Activated T-helper 1 cell treated with anti-CD3 and anti-CD28 coated beads, Interleukin-12 subunit alpha, Interleukin-12 subunit beta, Interleukin-2, Interleukin-4 antibody, amounts not matched to agents 30 ng/mL and 10 ng/mL and 1 ng/mL, durations not matched to agents 14 hours and 24 hours and 36 hours (primary cell): ENCODE data around the gene MSH2. TPM values are rescaled to one million over a fixed set of nuclear protein-coding genes. Genes with fewer than 3 reads are reported as not detected.
A peak's percentile ranks its signal among the peaks of the same experiment; 100 is the strongest.

Source experiments
- DNase-seq: peaks from one replicate; pipeline ENCODE4 v3.0.0; 2021; ENCODE audit warnings: low spot score
- H3K27ac Mint-ChIP-seq: one replicate; pipeline ENCODE4 v1.8.0; 2021; ENCODE audit warnings: mild to moderate bottlenecking, mixed read lengths
- H3K27me3 Mint-ChIP-seq: one replicate; pipeline ENCODE4 v1.8.0; 2022; ENCODE audit warnings: mild to moderate bottlenecking, moderate library complexity, mixed read lengths; ENCODE audit not compliant: insufficient read depth
- H3K36me3 Mint-ChIP-seq: one replicate; pipeline ENCODE4 v1.8.0; 2021; ENCODE audit warnings: low read depth, mixed read lengths
- H3K4me1 Mint-ChIP-seq: one replicate; pipeline ENCODE4 v1.8.0; 2021; ENCODE audit warnings: low read depth, mixed read lengths
- H3K4me3 Mint-ChIP-seq: one replicate; pipeline ENCODE4 v1.8.0; 2021; ENCODE audit warnings: mild to moderate bottlenecking, moderate library complexity, mixed read lengths
- H3K9me3 Mint-ChIP-seq: one replicate; pipeline ENCODE4 v1.8.0; 2021; ENCODE audit warnings: mixed read lengths
- intact Hi-C: fragments of 100-400 bp; cut with micrococcal nuclease; formaldehyde crosslinking; loops from one replicate; pipeline ENCODE4 v1.15.1; 2024
- total RNA-seq: library from RNA; stranded (reverse); gene quantifications from 2 replicates; pipeline ENCODE4 v1.2.3, GENCODE V29; 2022

The MSH2 gene
- total RNA-seq, 1 donor from 2014 or later, result 73.3 TPM

GRCh38 chr2:47520825-47521665 lies 118.1 kb downstream of the MSH2 start:
- Mint-ChIP-seq H3K4me3 (peak overlapping the region; percentile 89), H3K9me3 (no peaks in the 10 kb centered on the region), H3K27ac (peak overlapping the region; percentile 97), H3K27me3 (no peaks in the 10 kb centered on the region), H3K36me3 (peaks cover 3% of the 10 kb centered on the region), H3K4me1 (peaks cover 20% of the 10 kb centered on the region)
- intact Hi-C loops, result loop anchor here (1.0 to 5.0 kb wide), 5 partner anchors 20 to 261 kb away; partner anchors contain the start of genes MSH2 and MSH6
- DNase-seq, result peak; percentile 70

- no peaks in the 10 kb centered on the region for H3K9me3 Mint-ChIP-seq
- H3K4me1 Mint-ChIP-seq, result peaks cover 20% of the 10 kb centered on the region
- peak overlapping the region; percentile 44 for H3K27ac Mint-ChIP-seq
- peak overlapping the region; percentile 89 for H3K4me3 Mint-ChIP-seq
- no peak for DNase-seq
- no peaks in the 10 kb centered on the region for H3K27me3 Mint-ChIP-seq
- H3K36me3 Mint-ChIP-seq, result peaks cover 3% of the 10 kb centered on the region
- intact Hi-C loops, result loop anchor here (1.0 to 5.0 kb wide), 5 partner anchors 20 to 261 kb away; partner anchors contain the start of genes MSH2 and MSH6
These were observed 118.8 kb downstream of the MSH2 start for GRCh38 chr2:47521666-47522285.

- intact Hi-C loops, result no loop called here
- Mint-ChIP-seq H3K4me1 (peaks cover 14% of the 10 kb centered on the region), H3K36me3 (peaks cover 3% of the 10 kb centered on the region), H3K9me3 (no peaks in the 10 kb centered on the region), H3K27me3 (no peaks in the 10 kb centered on the region), H3K27ac (no peak overlapping the region), H3K4me3 (no peak overlapping the region)
- DNase-seq, result no peak
These were observed 122.2 kb downstream of the MSH2 start for GRCh38 chr2:47525167-47525566.

GRCh38 chr2:47528455-47528854 lies 125.5 kb downstream of the MSH2 start:
- Mint-ChIP-seq H3K4me1 (no peaks in the 10 kb centered on the region), H3K9me3 (no peaks in the 10 kb centered on the region), H3K36me3 (no peaks in the 10 kb centered on the region), H3K27me3 (no peaks in the 10 kb centered on the region), H3K4me3 (no peak overlapping the region), H3K27ac (no peak overlapping the region)
- intact Hi-C loops, result no loop called here
- no peak for DNase-seq

DNA sequence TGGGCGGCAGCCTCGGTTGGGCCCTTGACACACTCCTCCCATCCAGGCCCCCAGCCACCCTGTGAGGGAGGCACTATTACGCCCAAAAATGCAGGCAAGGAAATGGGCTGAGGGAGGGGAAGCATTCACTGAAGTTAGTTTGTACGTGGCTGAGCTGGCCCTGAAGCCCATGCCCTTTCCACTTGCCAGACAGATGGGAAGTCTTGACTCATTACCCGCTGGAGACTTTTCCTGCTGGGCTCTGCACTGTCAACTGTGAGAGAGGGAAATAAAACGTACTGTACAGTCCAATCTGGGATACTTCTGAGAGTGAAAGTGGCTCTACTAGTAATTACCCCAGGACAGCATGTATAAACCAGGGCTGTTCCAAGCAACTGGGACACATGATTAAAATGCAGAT lies 125.9 kb downstream of the MSH2 start:
- no peak overlapping the region for H3K27ac Mint-ChIP-seq
- H3K27me3 Mint-ChIP-seq, result no peaks in the 10 kb centered on the region
- H3K36me3 Mint-ChIP-seq, result no peaks in the 10 kb centered on the region
- no peaks in the 10 kb centered on the region for H3K4me1 Mint-ChIP-seq
- DNase-seq, result no peak
- no peak overlapping the region for H3K4me3 Mint-ChIP-seq
- intact Hi-C loops, result no loop called here
- no peaks in the 10 kb centered on the region for H3K9me3 Mint-ChIP-seq

DNA sequence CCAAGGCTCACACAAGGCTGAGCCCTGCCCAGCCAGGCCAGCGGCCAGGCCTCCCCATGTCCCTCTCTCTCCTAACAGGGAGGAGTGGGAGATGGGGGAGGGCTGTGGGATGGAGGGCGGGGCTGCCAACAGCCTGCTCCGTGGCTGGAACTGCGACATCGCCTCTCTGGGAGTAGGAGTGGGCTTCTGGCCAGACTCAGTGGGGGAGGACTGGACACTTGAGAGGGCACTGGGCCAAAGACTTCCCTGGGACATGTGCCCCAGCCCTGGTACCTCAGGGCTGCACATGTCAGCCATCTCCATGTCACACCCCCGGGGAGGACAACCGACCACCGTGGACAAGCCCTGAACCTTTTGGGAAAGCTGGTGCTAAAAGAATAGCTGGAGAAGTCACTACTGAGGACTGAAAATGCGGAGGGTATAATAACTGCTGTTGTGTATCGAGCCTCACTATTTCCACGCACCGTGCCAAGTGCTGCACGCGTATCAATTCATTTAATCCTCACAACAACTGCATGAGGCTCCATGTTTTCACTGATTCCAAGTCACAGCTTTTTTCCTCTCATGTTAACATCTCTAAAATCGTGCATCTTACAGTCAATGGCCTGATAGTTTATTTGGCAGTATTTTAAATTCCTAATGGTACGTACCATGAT lies 127.3 kb downstream of the MSH2 start:
- no peaks in the 10 kb centered on the region for H3K9me3 Mint-ChIP-seq
- no peak for DNase-seq
- no peak overlapping the region for H3K4me3 Mint-ChIP-seq
- H3K4me1 Mint-ChIP-seq, result no peaks in the 10 kb centered on the region
- intact Hi-C loops, result no loop called here
- H3K36me3 Mint-ChIP-seq, result no peaks in the 10 kb centered on the region
- H3K27me3 Mint-ChIP-seq, result no peaks in the 10 kb centered on the region
- no peak overlapping the region for H3K27ac Mint-ChIP-seq

- Mint-ChIP-seq H3K9me3 (no peaks in the 10 kb centered on the region), H3K4me1 (no peaks in the 10 kb centered on the region), H3K27ac (no peak overlapping the region), H3K27me3 (no peaks in the 10 kb centered on the region), H3K4me3 (no peak overlapping the region), H3K36me3 (no peaks in the 10 kb centered on the region)
- intact Hi-C loops, result no loop called here
- no peak for DNase-seq
These were observed 128.6 kb downstream of the MSH2 start for GRCh38 chr2:47531378-47532042.

Other genes with a start within 250 kb of the MSH2 start
- 0.34 TPM in 1 of 2 replicates, not detected in the other for gene STPG4, start 247.8 kb upstream of the MSH2 start, total RNA-seq
- gene CALM2, start 226.6 kb upstream of the MSH2 start, total RNA-seq, result 404 and 419 TPM in 2 replicates
- 0.29 TPM in 1 of 2 replicates, not detected in the other for gene EPCAM, start 33.8 kb upstream of the MSH2 start, total RNA-seq
- 0.32 and 0.34 TPM in 2 replicates for gene KCNK12, start 167.8 kb downstream of the MSH2 start, total RNA-seq